HG03354 (cell line): ENCODE measurements around the gene MAP7D2.

Experiments used
- ATAC-seq: cut with Tn5 transposase; IDR thresholded peaks from one replicate; pipeline ENCODE4 v1.9.1; 2021; ENCODE audit warnings: mild to moderate bottlenecking; ENCODE audit not compliant: unreplicated experiment, poor library complexity, severe bottlenecking

Gene MAP7D2

DNA sequence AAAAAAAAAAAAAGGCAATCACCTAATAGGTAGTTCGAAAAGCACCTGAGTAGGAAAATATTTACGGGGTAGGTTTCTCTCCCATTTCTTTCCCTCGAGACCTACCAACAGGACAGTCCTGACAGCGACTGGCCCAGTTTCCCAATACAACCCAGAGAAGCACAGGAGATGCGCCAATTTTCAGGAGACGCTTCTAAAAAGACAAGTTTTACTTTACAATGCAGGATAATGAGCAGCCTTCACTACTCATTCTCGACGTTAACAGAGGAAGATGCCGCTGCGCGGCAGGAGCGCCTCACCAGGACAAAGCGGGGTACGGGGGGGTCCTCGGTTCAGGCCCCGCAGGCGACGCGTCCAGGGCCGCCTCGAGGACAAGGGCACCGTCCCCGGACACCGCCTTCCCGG is 126.6 kb downstream of the MAP7D2 start:
- ATAC-seq = peak; percentile 29

DNA sequence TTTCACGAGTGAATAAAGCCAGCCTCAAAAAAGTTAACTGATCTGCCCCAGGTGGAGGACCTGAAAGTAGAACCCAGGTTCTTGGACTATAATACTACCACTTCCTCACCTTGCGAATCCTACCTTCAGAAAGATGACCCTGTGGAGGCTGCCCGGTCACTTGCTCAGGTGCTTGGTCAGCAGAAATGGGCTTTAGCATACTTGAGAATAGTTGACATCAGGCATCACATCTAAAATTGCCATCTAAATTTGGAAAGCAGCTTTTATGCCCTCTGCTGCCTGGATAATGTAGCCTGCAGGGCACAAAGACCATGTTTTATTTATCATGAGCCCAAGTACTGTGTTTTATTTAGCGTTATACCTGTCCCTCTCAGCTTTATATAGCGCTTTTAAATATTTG is 128.9 kb downstream of the MAP7D2 start:
- no peak for ATAC-seq

DNA sequence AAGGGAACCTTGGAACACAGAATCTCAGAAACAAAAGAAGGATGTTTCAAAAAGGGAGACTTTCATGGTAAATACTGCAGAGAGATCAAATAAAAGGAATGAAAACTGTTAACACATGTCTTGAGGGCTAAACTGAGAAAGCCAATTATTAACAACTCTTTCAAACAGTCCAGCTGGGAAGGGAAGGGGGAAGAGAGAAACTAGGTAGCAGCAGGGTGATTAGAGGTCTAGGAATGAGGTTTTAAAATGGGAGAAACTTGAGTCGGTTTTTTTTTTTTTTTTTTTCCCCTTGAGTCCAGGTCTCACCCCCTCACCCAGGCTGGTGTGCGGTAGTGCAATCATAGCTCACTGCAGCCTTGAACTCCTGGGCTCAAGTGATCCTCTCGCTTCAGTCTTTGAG is 130.2 kb downstream of the MAP7D2 start:
- no peak for ATAC-seq

DNA sequence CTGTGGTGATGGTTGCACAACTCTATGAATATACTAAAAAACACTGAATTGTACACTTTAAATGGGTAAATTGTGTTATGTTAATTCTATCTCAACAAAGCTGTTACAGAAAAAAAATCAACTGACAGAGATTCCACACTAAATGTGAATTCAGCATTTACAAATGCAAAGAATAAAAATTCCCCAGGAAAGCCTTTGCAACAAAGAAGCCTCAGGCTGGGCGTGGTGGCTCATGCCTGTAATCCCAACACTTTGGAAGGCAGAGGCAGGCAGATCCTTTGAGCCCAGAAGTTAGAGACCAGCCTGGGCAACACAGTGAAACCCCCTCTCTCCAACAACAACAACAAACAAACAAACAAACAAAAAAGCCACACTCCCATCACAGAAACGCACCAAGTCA is 134.8 kb downstream of the MAP7D2 start:
- ATAC-seq = no peak

DNA sequence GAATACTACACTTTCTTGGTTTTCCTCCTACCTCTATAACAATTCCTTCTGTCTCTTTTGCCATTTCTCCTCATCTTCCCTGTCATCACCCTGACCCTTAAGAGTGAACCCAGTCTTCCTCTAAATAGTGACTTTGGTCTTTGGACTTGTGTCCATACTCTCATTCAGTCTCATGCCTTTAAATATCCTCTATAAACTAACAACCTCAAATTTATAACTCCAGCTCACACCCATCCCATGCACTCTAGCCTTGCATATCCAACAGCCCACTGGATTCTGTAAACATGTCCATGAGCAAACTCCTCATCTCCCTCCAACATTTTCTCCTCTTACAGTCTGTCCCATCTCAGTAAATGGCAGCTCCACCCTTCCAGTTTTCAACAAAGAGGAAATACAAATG is 140.9 kb downstream of the MAP7D2 start:
- no peak for ATAC-seq

DNA sequence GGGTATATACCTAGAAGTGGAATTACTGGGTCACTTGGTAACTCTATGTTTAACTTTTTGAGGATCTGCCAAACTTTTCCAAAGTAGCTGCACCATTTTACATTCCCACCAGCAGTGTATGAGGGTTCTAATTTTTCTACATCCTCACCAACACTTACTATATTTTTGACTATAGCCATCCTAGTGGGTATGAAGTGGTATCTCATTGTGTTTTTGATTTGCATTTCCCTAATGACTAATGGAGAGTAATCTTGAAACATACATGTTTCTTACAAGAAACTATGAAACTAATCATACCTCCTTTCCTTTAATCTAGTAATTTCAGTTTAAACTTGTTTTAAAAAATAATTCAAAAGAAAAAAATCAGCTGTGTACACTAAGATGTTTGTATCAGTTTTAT is 143.7 kb downstream of the MAP7D2 start:
- ATAC-seq = no peak

DNA sequence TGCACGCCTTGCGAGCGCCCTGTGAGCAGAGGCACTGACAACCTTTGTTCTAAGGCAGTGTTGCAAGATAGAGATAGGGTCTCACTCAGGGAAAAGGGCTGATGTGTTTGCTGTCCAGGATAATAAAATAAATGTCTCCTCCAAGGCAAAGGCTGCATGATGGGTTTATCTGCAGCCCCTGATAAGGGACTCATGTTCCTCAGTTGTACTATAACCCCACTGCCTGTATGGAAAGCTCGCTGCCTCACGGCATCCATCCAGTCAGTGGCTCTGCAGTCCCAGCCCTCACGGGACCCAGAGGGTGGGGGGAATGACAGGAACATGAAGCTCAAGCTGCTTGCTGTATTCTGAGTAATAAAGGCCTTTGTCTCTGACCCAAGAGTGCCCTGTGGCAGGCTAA is 148.4 kb downstream of the MAP7D2 start:
- no peak for ATAC-seq

DNA sequence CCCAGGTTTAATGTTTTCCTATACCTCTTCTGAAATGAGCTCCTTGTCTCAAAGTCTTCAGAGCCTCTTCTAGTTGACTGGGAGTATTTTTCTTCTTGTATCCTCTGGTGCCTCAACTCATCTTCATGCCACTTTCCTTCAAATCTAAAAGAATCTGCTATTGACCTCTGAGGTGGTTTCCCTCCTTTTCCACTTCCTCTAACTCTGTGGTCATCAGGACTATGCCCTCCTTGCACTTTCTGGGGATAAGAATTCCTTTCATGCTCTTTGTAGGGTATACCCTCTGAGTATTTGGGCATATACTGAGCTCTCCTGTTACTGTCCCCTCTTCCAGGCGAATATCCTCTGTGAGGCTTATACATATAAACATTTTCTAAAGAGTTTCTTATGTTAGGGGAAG is 150.7 kb downstream of the MAP7D2 start:
- ATAC-seq = no peak

DNA sequence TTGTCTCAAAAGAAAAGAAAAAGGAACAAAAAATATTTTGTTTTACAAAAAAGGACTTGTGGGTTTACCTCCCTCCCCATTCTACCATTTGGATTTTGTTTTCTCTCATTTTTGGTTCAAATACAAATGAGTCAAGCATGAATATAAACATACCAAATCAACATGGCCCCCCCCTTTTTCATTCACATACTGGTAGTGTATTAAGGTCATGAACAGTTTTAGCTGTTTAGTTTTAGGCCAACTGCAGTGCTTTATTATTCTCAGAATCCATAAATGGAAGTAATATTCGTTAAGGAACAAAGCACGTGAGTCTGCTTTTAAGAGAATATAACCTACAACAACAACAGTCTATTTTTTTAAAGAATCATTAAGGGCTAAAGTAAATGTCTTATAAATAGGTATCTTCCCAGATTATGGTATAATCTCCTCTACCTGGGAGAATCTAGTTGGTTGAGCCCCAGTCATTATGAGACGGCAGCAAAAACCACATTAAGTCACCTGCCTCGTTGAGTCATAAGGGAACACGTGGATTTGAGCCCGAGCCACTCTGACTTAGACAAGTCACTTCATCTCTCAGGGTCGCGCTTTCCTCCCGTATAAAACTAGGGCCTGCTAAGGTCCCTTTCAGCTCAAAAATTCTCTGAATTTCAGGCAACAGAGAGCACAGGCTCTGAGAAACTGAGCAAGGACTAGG is 152.5 kb downstream of the MAP7D2 start:
- ATAC-seq = peak; percentile 85

DNA sequence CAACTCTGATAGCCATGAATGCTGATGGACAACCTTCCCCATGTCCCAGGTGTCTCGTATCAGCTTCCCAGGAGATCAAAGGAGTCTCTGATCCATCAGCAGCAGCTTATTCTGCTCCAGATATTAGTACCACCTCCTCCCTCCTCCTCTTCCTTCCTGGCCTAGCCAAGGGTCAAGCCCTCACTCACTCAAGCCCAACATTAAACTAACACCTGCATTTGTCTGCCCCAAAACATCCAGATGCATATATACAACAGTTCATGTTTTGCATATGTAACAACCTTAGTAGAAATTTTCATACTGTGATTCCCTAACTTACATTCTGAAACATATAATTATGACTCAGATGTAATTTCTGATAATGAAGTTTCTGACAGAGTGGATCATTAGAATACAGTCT is 155.8 kb downstream of the MAP7D2 start:
- no peak for ATAC-seq

DNA sequence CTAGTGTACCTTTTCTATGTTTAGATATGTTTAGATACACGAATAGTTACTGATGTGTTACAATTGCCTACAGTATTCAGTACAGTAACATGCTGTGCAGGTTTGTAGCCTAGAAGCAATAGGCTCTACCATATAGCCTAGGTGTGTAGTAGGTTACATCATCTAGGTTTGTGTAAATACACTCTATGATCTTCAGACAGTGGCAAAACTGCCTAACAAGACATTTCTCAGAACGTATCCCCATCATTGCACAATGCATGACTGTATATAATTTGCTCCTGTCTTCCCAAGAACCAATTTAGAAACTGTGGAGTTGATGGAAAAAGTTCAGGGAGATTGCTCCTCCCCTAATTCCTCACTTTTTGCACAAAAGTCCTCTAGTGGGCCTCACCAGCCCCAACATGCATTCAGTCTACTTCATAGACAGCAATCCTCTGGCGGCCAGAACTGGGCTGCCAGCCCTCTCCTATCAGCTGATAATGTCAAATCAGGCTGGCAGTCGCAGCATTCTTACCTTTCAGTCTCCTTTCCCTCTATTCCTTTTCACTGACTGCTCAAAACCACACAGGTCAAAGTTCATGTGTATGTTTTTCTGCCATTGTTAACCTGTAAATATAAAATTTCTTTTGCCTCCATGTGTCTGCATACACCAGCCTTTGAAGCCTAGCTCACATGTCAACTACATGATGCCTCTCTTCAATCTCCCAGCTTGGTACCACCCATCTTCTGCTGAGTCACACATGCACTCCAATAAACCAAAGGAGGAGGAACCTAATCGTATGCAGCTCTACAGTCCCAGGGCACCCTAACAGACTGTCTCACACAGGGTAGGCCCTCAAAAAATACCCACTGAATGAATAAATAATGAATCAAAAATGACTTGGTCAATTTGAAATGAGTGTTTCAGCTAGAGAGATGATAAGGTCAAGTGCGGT is 157.9 kb downstream of the MAP7D2 start:
- no peak for ATAC-seq

DNA sequence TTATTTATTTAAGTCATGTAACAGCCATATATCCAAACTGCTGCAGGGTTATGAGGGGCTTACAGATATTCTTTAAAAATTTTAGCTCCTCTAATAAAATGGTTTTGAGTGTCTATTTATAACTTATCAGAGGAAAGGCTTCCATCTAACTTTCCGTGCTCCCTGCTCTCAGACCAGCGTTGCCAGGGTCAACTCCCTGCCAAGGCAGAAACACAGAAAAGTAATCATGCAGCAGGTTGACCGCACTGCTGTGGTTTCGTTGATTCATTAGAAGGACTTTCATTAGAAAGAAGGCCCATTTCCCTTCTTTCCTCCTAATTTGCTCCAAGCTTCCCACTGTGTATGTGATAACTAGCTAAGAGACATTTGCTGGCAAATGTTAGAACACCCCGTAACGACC is 159.8 kb downstream of the MAP7D2 start:
- no peak for ATAC-seq
